Progenitor cell of endocrine pancreas (in vitro differentiated cells): ENCODE results near the gene BAZ2B. TPM values are rescaled to one million over a fixed set of nuclear protein-coding genes. Genes with fewer than 3 reads are reported as not detected.

Experiments
- DNase-seq: peaks from one replicate; pipeline ENCODE4 v3.0.0; 2021; ENCODE audit warnings: low spot score; ENCODE audit not compliant: unreplicated experiment
- H3K27ac Mint-ChIP-seq: 2 replicates; pipeline ENCODE4 v1.8.0; 2021; ENCODE audit warnings: mild to moderate bottlenecking, moderate library complexity, mixed read lengths
- H3K27me3 Mint-ChIP-seq: 2 replicates; pipeline ENCODE4 v1.8.0; 2021; ENCODE audit warnings: mixed read lengths
- H3K36me3 Mint-ChIP-seq: 2 replicates; pipeline ENCODE4 v1.8.0; 2022; ENCODE audit warnings: mixed read lengths; ENCODE audit not compliant: insufficient read depth
- H3K4me1 Mint-ChIP-seq: 2 replicates; pipeline ENCODE4 v1.8.0; 2021; ENCODE audit warnings: low read depth, mixed read lengths
- H3K4me3 Mint-ChIP-seq: 2 replicates; pipeline ENCODE4 v1.8.0; 2021; ENCODE audit warnings: low read depth, mild to moderate bottlenecking, moderate library complexity, mixed read lengths
- H3K9me3 Mint-ChIP-seq: 2 replicates; pipeline ENCODE4 v1.8.0; 2021; ENCODE audit warnings: low read depth, mixed read lengths
- total RNA-seq: library from RNA; stranded (reverse); gene quantifications from 2 replicates; pipeline ENCODE4 v1.2.1, GENCODE V29; 2021
- TF ChIP-seq, protein P1 (sequence below): fragments of 200-600 bp; sonication (generic); IDR thresholded peaks from one replicate; pipeline ENCODE4 v1.5.0; 2021; ENCODE audit warnings: antibody characterized with exemption, mild to moderate bottlenecking; ENCODE audit not compliant: unreplicated experiment

BAZ2B gene
- total RNA-seq, 1 donor from 2014 or later = 155 TPM

- H3K9me3 Mint-ChIP-seq = no peaks in the 10 kb centered on the region
- DNase-seq = no peak
- H3K27ac Mint-ChIP-seq = no peak overlapping the region
- TF ChIP-seq, protein P1, sequence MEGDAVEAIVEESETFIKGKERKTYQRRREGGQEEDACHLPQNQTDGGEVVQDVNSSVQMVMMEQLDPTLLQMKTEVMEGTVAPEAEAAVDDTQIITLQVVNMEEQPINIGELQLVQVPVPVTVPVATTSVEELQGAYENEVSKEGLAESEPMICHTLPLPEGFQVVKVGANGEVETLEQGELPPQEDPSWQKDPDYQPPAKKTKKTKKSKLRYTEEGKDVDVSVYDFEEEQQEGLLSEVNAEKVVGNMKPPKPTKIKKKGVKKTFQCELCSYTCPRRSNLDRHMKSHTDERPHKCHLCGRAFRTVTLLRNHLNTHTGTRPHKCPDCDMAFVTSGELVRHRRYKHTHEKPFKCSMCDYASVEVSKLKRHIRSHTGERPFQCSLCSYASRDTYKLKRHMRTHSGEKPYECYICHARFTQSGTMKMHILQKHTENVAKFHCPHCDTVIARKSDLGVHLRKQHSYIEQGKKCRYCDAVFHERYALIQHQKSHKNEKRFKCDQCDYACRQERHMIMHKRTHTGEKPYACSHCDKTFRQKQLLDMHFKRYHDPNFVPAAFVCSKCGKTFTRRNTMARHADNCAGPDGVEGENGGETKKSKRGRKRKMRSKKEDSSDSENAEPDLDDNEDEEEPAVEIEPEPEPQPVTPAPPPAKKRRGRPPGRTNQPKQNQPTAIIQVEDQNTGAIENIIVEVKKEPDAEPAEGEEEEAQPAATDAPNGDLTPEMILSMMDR = no peak
- H3K36me3 Mint-ChIP-seq = peaks cover 29% of the 10 kb centered on the region
- H3K27me3 Mint-ChIP-seq = no peaks in the 10 kb centered on the region
- H3K4me1 Mint-ChIP-seq = peaks cover 3% of the 10 kb centered on the region
- no peak overlapping the region for H3K4me3 Mint-ChIP-seq
Observed at GRCh38 chr2:159446201-159446600, 170.1 kb downstream of the BAZ2B start.

DNA sequence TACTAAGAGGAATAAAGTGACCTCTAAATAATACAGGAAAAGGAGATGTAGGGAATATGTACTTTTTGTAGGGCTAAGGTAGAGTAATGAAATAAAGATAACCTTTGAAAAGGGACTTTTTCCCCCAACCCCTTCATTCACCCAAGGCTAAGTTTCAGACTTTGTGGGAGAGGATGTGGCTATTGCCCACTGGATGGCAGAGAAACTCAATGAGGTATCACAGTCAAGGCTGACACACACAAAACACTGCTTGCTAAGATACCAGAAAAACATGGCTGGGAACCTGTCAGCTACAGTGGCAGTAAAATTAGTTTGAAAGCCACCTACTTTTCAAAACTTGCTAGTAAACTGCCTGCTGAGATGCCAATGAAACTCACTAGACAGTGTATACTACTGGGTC, 171.0 kb downstream of the BAZ2B start:
- TF ChIP-seq, protein P1 = no peak
- no peak for DNase-seq
- no peaks in the 10 kb centered on the region for H3K27me3 Mint-ChIP-seq
- no peaks in the 10 kb centered on the region for H3K9me3 Mint-ChIP-seq
- H3K27ac Mint-ChIP-seq = no peak overlapping the region
- H3K36me3 Mint-ChIP-seq = peaks cover 29% of the 10 kb centered on the region
- H3K4me1 Mint-ChIP-seq = peaks cover 2% of the 10 kb centered on the region
- H3K4me3 Mint-ChIP-seq = no peak overlapping the region

DNA sequence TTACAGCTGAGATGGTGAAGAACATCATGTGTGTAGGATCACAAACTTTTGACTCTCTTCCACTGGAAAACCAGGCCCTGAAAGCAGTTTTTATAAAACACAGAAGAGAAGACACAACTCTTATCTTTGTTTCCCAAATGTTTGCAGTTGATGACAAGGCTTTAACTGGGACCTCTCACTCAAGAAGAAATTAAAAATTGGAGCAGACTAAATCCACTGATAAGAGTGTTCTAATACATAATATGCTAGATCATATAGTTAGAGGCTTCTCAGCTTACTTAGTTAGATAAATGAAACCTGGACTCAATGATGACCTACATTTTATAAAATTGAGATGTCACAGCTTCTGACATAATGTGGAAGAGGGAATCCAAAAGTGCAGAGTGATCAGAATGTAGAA, 171.6 kb downstream of the BAZ2B start:
- no peaks in the 10 kb centered on the region for H3K9me3 Mint-ChIP-seq
- TF ChIP-seq, protein P1 = no peak
- no peak overlapping the region for H3K4me3 Mint-ChIP-seq
- no peaks in the 10 kb centered on the region for H3K4me1 Mint-ChIP-seq
- no peak for DNase-seq
- no peak overlapping the region for H3K27ac Mint-ChIP-seq
- H3K27me3 Mint-ChIP-seq = no peaks in the 10 kb centered on the region
- peaks cover 28% of the 10 kb centered on the region for H3K36me3 Mint-ChIP-seq

- Mint-ChIP-seq H3K36me3 (peaks cover 36% of the 10 kb centered on the region), H3K27me3 (no peaks in the 10 kb centered on the region), H3K9me3 (no peaks in the 10 kb centered on the region), H3K4me1 (no peaks in the 10 kb centered on the region), H3K27ac (no peak overlapping the region), H3K4me3 (no peak overlapping the region)
- no peak for DNase-seq
- TF ChIP-seq, protein P1 = no peak
Observed at GRCh38 chr2:159442159-159442852, 174.0 kb downstream of the BAZ2B start.

GRCh38 chr2:159441182-159441581, 175.2 kb downstream of the BAZ2B start:
- no peaks in the 10 kb centered on the region for H3K9me3 Mint-ChIP-seq
- peaks cover 40% of the 10 kb centered on the region for H3K36me3 Mint-ChIP-seq

More at GRCh38 chr2:159441182-159441581, 175.2 kb downstream of the BAZ2B start:
- H3K27me3 Mint-ChIP-seq = no peaks in the 10 kb centered on the region
- no peaks in the 10 kb centered on the region for H3K4me1 Mint-ChIP-seq
- H3K27ac Mint-ChIP-seq = no peak overlapping the region
- no peak overlapping the region for H3K4me3 Mint-ChIP-seq
- TF ChIP-seq, protein P1 = no peak
- DNase-seq = no peak
